ENCODE data around the gene ATRN. TPM values are rescaled to one million over a fixed set of nuclear protein-coding genes. Genes with fewer than 3 reads are reported as not detected.
A peak's percentile ranks its signal among the peaks of the same experiment; 100 is the strongest.

The ATRN gene
- total and polyA plus RNA-seq, 2 experiments from 2014 or later: 13.6 to 26.8 TPM

GRCh38 chr20:3456648-3457047 is 14.2 kb upstream of the ATRN start:
- TF ChIP-seq CTCF (IDR thresholded peaks at IDR 0.05; ENCODE audit: low read depth, low read length): no peak
- Histone ChIP-seq H3K36me3 (no peaks in the 10 kb centered on the region), H3K9me3 (ENCODE audit: low read depth) (no peaks in the 10 kb centered on the region), H3K4me1 (ENCODE audit: low read depth) (no peaks in the 10 kb centered on the region), H3K27ac (no peak overlapping the region), H3K4me3 (no peak overlapping the region), H3K27me3 (no peaks in the 10 kb centered on the region)
- no peak for DNase-seq (ENCODE audit: low read depth in 1 of 2, low spot score in 1 of 2)

- TF ChIP-seq CTCF (IDR thresholded peaks at IDR 0.05; ENCODE audit: low read depth, low read length): no peak
- no peaks in the 10 kb centered on the region for H3K4me1 ChIP-seq (ENCODE audit: low read depth)
- no peaks in the 10 kb centered on the region for H3K9me3 ChIP-seq (ENCODE audit: low read depth)
Observed at GRCh38 chr20:3459881-3460307, 10.9 kb upstream of the ATRN start.

DNA sequence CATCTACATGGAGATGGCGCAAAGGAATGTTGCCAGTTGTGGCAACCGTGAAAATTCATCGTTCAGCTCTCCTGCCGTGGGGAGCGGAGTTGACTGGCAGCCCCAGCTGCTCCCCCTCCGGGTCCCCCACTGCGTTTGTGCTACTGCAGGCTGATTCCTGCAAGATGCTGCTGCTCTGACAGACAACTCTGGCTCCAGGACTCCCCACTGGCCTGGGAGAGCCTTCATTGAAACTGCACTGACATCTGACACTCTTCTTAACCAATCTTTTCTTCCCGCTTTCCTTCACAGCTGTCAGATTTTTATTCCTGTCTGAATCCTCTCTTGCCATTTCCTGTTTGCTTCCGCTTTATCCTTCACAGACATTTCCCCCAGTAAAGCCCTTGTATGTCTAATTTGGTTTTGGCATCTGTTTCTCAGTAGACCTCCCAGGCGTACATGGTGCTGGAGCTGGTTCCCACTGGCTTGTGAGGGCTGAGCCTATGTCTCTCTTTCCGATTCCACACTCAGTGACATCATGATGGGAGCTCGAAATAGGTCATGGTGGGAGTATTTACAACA is 9.5 kb upstream of the ATRN start:
- peak in 1 of 2 donors; percentile 53 for DNase-seq (ENCODE audit: low read depth in 1 of 2, low spot score in 1 of 2)
- no peaks in the 10 kb centered on the region for H3K36me3 ChIP-seq
- no peak overlapping the region for H3K27ac ChIP-seq
- H3K27me3 ChIP-seq: peaks cover 9% of the 10 kb centered on the region
- H3K4me1 ChIP-seq (ENCODE audit: low read depth): no peaks in the 10 kb centered on the region
- H3K4me3 ChIP-seq: no peak overlapping the region
- no peaks in the 10 kb centered on the region for H3K9me3 ChIP-seq (ENCODE audit: low read depth)
- TF ChIP-seq CTCF (IDR thresholded peaks at IDR 0.05; ENCODE audit: low read depth, low read length): no peak

More at GRCh38 chr20:3459881-3460307, 10.9 kb upstream of the ATRN start:
- no peak for DNase-seq (ENCODE audit: low read depth in 1 of 2, low spot score in 1 of 2)
- no peak overlapping the region for H3K4me3 ChIP-seq
- no peaks in the 10 kb centered on the region for H3K36me3 ChIP-seq
- no peaks in the 10 kb centered on the region for H3K27me3 ChIP-seq
- no peak overlapping the region for H3K27ac ChIP-seq

- TF ChIP-seq CTCF (IDR thresholded peaks at IDR 0.05; ENCODE audit: low read depth, low read length): no peak
- no peaks in the 10 kb centered on the region for H3K36me3 ChIP-seq
- H3K4me1 ChIP-seq (ENCODE audit: low read depth): no peaks in the 10 kb centered on the region
- no peak for DNase-seq (ENCODE audit: low read depth in 1 of 2, low spot score in 1 of 2)
- H3K27ac ChIP-seq: no peak overlapping the region
- no peaks in the 10 kb centered on the region for H3K9me3 ChIP-seq (ENCODE audit: low read depth)
- H3K4me3 ChIP-seq: no peak overlapping the region
- H3K27me3 ChIP-seq: peaks cover 10% of the 10 kb centered on the region
Observed at GRCh38 chr20:3461911-3462677, 8.7 kb upstream of the ATRN start.

DNA sequence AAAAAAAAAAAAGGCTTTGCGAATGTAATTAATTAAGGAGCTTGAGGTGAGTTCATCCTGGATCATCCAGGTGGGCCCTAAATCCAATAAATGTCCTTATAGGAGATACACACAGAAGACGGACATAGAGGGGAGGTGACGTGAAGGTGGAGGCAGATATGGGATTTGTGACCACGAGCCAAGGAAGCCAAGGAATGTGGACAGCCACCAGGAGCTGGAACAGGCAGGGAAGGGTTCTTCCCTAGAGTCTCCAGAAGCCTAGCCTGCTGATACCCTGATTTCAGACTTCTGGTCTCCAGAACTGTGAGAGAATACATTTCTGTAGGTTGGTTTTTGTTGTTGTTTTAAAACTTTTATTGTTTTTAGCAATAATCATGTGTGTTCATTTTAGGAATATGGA is 6.7 kb upstream of the ATRN start:
- no peaks in the 10 kb centered on the region for H3K36me3 ChIP-seq
- no peak overlapping the region for H3K4me3 ChIP-seq
- no peaks in the 10 kb centered on the region for H3K9me3 ChIP-seq (ENCODE audit: low read depth)
- DNase-seq (ENCODE audit: low read depth in 1 of 2, low spot score in 1 of 2): no peak
- no peak overlapping the region for H3K27ac ChIP-seq
- TF ChIP-seq CTCF (IDR thresholded peaks at IDR 0.05; ENCODE audit: low read depth, low read length): no peak
- H3K4me1 ChIP-seq (ENCODE audit: low read depth): no peaks in the 10 kb centered on the region
- peaks cover 12% of the 10 kb centered on the region for H3K27me3 ChIP-seq
